Activated T-helper 2 cell treated with anti-CD3 and anti-CD28 coated beads, Interferon-gamma antibody, Interleukin-2, Interleukin-4, amounts not matched to agents 10 μg/mL and 5 μg/mL and 100 μg/mL, durations not matched to agents 14 hours and 24 hours and 36 hours (primary cell): ENCODE measurements around the gene COX4I1. TPM values are rescaled to one million over a fixed set of nuclear protein-coding genes. Genes with fewer than 3 reads are reported as not detected.
"Not testable (repeated sequence)": the region's sequence is repeated elsewhere in the genome, so short reads cannot be mapped to it uniquely, and the experiment has no call there.

Experiments used
- DNase-seq: peaks from one replicate; pipeline ENCODE4 v3.0.0; 2021; ENCODE audit warnings: low spot score
- H3K27ac Mint-ChIP-seq: one replicate; pipeline ENCODE4 v1.8.0; 2021; ENCODE audit warnings: mixed read lengths
- H3K27me3 Mint-ChIP-seq: one replicate; pipeline ENCODE4 v1.8.0; 2021; ENCODE audit warnings: low read depth, mixed read lengths
- H3K36me3 Mint-ChIP-seq: one replicate; pipeline ENCODE4 v1.8.0; 2021; ENCODE audit warnings: low read depth, mixed read lengths
- H3K4me1 Mint-ChIP-seq: one replicate; pipeline ENCODE4 v1.8.0; 2021; ENCODE audit warnings: low read depth, mixed read lengths
- H3K4me3 Mint-ChIP-seq: one replicate; pipeline ENCODE4 v1.8.0; 2021; ENCODE audit warnings: low read depth, mild to moderate bottlenecking, moderate library complexity, mixed read lengths
- H3K9me3 Mint-ChIP-seq: one replicate; pipeline ENCODE4 v1.8.0; 2021; ENCODE audit warnings: mixed read lengths
- intact Hi-C: fragments of 100-400 bp; cut with micrococcal nuclease; formaldehyde crosslinking; loops from one replicate; pipeline ENCODE4 v1.15.1; 2023
- total RNA-seq: library from RNA; stranded (reverse); gene quantifications from 2 replicates; pipeline ENCODE4 v1.2.3, GENCODE V29; 2022

The COX4I1 gene
- total RNA-seq, 1 donor from 2014 or later = 561 TPM

GRCh38 chr16:85794696-85795095 is 4.8 kb upstream of the COX4I1 start:
- intact Hi-C loops = loop anchor here (10.0 kb wide), 1 partner anchor 110 kb away; the partner anchor contains the start of gene GINS2
- H3K4me3 Mint-ChIP-seq = no peak overlapping the region

GRCh38 chr16:85796152-85796551 is 3.3 kb upstream of the COX4I1 start:
- Mint-ChIP-seq H3K4me1 (peaks cover 23% of the 10 kb centered on the region), H3K4me3 (no peak overlapping the region)
- intact Hi-C loops = loop anchor here (10.0 kb wide), 1 partner anchor 111 kb away; the partner anchor contains the start of gene GINS2

More at GRCh38 chr16:85794696-85795095, 4.8 kb upstream of the COX4I1 start:
- no peak for DNase-seq
- Mint-ChIP-seq H3K36me3 (peaks cover 53% of the 10 kb centered on the region), H3K9me3 (no peaks in the 10 kb centered on the region), H3K27ac (no peak overlapping the region), H3K4me1 (peaks cover 22% of the 10 kb centered on the region), H3K27me3 (no peaks in the 10 kb centered on the region)

GRCh38 chr16:85796599-85796998 is 2.9 kb upstream of the COX4I1 start:
- peaks cover 26% of the 10 kb centered on the region for H3K4me1 Mint-ChIP-seq
- no peak overlapping the region for H3K27ac Mint-ChIP-seq
- no peaks in the 10 kb centered on the region for H3K9me3 Mint-ChIP-seq
- no peak for DNase-seq
- H3K4me3 Mint-ChIP-seq = peak overlapping the region; percentile 52
- H3K36me3 Mint-ChIP-seq = peaks cover 54% of the 10 kb centered on the region
- no peaks in the 10 kb centered on the region for H3K27me3 Mint-ChIP-seq
- intact Hi-C loops = loop anchor here (10.0 kb wide), 1 partner anchor 112 kb away; the partner anchor contains the start of gene GINS2

More at GRCh38 chr16:85796152-85796551, 3.3 kb upstream of the COX4I1 start:
- H3K27ac Mint-ChIP-seq = no peak overlapping the region
- no peak for DNase-seq
- peaks cover 53% of the 10 kb centered on the region for H3K36me3 Mint-ChIP-seq
- no peaks in the 10 kb centered on the region for H3K9me3 Mint-ChIP-seq
- no peaks in the 10 kb centered on the region for H3K27me3 Mint-ChIP-seq

- intact Hi-C loops = loop anchor here (10.0 kb wide), 1 partner anchor 114 kb away; the partner anchor contains the start of gene GINS2
- DNase-seq = no peak
- Mint-ChIP-seq H3K4me3 (peak overlapping the region; percentile 90), H3K27ac (no peak overlapping the region), H3K36me3 (peaks cover 54% of the 10 kb centered on the region), H3K9me3 (no peaks in the 10 kb centered on the region), H3K4me1 (peaks cover 25% of the 10 kb centered on the region), H3K27me3 (no peaks in the 10 kb centered on the region)
Observed at GRCh38 chr16:85798283-85798776, 1.2 kb upstream of the COX4I1 start.

GRCh38 chr16:85798901-85799496 is 496 bp upstream of the COX4I1 start:
- intact Hi-C loops = loop anchor here (10.0 kb wide), 1 partner anchor 114 kb away; the partner anchor contains the start of gene GINS2
- Mint-ChIP-seq H3K27me3 (no peaks in the 10 kb centered on the region), H3K4me3 (peak overlapping the region; percentile 90), H3K4me1 (peaks cover 26% of the 10 kb centered on the region), H3K36me3 (peaks cover 58% of the 10 kb centered on the region), H3K27ac (peak overlapping the region; percentile 91), H3K9me3 (no peaks in the 10 kb centered on the region)
- DNase-seq = peak; percentile 28

GRCh38 chr16:85800321-85800669 is 800 bp downstream of the COX4I1 start:
- peak overlapping the region; percentile 86 for H3K4me3 Mint-ChIP-seq
- intact Hi-C loops = no loop called here
- H3K27me3 Mint-ChIP-seq = no peaks in the 10 kb centered on the region
- H3K27ac Mint-ChIP-seq = peak overlapping the region; percentile 89
- H3K36me3 Mint-ChIP-seq = peaks cover 61% of the 10 kb centered on the region
- peaks cover 27% of the 10 kb centered on the region for H3K4me1 Mint-ChIP-seq
- no peaks in the 10 kb centered on the region for H3K9me3 Mint-ChIP-seq
- no peak for DNase-seq

- H3K36me3 Mint-ChIP-seq = peaks cover 63% of the 10 kb centered on the region
- H3K27me3 Mint-ChIP-seq = no peaks in the 10 kb centered on the region
- no peak for DNase-seq
- no peak overlapping the region for H3K27ac Mint-ChIP-seq
- intact Hi-C loops = no loop called here
- H3K4me1 Mint-ChIP-seq = peaks cover 17% of the 10 kb centered on the region
- H3K9me3 Mint-ChIP-seq = no peaks in the 10 kb centered on the region
- H3K4me3 Mint-ChIP-seq = no peak overlapping the region
Observed at GRCh38 chr16:85803570-85803969, 4.1 kb downstream of the COX4I1 start.

- intact Hi-C loops = no loop called here
- Mint-ChIP-seq H3K4me3 (no peak overlapping the region), H3K27me3 (no peaks in the 10 kb centered on the region), H3K36me3 (peaks cover 58% of the 10 kb centered on the region), H3K9me3 (no peaks in the 10 kb centered on the region), H3K4me1 (peaks cover 17% of the 10 kb centered on the region), H3K27ac (no peak overlapping the region)
- no peak for DNase-seq
Observed at GRCh38 chr16:85805442-85806045, 6.0 kb downstream of the COX4I1 start.

GRCh38 chr16:85806539-85806938 is 7.0 kb downstream of the COX4I1 start:
- Mint-ChIP-seq H3K27ac (no peak overlapping the region), H3K4me1 (peaks cover 10% of the 10 kb centered on the region), H3K4me3 (no peak overlapping the region), H3K9me3 (no peaks in the 10 kb centered on the region), H3K27me3 (peaks cover 2% of the 10 kb centered on the region), H3K36me3 (peaks cover 53% of the 10 kb centered on the region)
- intact Hi-C loops = no loop called here
- DNase-seq = no peak

GRCh38 chr16:85807340-85807739 is 7.8 kb downstream of the COX4I1 start:
- H3K27me3 Mint-ChIP-seq, intact Hi-C loops, H3K4me1 Mint-ChIP-seq, H3K9me3 Mint-ChIP-seq, H3K27ac Mint-ChIP-seq, H3K4me3 Mint-ChIP-seq, DNase-seq: not testable (repeated sequence)
- H3K36me3 Mint-ChIP-seq = peaks cover 45% of the 10 kb centered on the region

- H3K4me1 Mint-ChIP-seq, DNase-seq, H3K4me3 Mint-ChIP-seq, intact Hi-C loops, H3K9me3 Mint-ChIP-seq, H3K27ac Mint-ChIP-seq: not testable (repeated sequence)
- Mint-ChIP-seq H3K27me3 (peaks cover 14% of the 10 kb centered on the region), H3K36me3 (peaks cover 37% of the 10 kb centered on the region)
Observed at GRCh38 chr16:85808104-85808503, 8.6 kb downstream of the COX4I1 start.

- Mint-ChIP-seq H3K27ac (peak overlapping the region; percentile 33), H3K4me3 (no peak overlapping the region), H3K36me3 (peaks cover 29% of the 10 kb centered on the region), H3K9me3 (no peaks in the 10 kb centered on the region), H3K4me1 (peaks cover 2% of the 10 kb centered on the region), H3K27me3 (peaks cover 14% of the 10 kb centered on the region)
- intact Hi-C loops = no loop called here
- no peak for DNase-seq
Observed at GRCh38 chr16:85808926-85809325, 9.4 kb downstream of the COX4I1 start.

- H3K4me1 Mint-ChIP-seq = no peaks in the 10 kb centered on the region
- no peak overlapping the region for H3K27ac Mint-ChIP-seq
- no peak for DNase-seq
- no peaks in the 10 kb centered on the region for H3K9me3 Mint-ChIP-seq
- H3K27me3 Mint-ChIP-seq = peaks cover 14% of the 10 kb centered on the region
- no peak overlapping the region for H3K4me3 Mint-ChIP-seq
- intact Hi-C loops = no loop called here
- peaks cover 23% of the 10 kb centered on the region for H3K36me3 Mint-ChIP-seq
Observed at GRCh38 chr16:85809645-85810044, 10.2 kb downstream of the COX4I1 start.
